HEK293 (cell line): ENCODE data around the gene ABRACL.
A peak's percentile ranks its signal among the peaks of the same experiment; 100 is the strongest.

Experiments
- GLIS1 ChIP-seq: fragments of 450-650 bp; formaldehyde crosslinking; IDR thresholded peaks from 2 replicates; pipeline ENCODE4 v1.5.1; 2016; ENCODE audit warnings: missing biosample characterization, missing genetic modification characterization
- YY2 ChIP-seq: fragments of 450-650 bp; formaldehyde crosslinking; IDR thresholded peaks from 2 replicates; pipeline ENCODE4 v1.5.1; 2016; ENCODE audit warnings: missing biosample characterization, missing genetic modification characterization
- ZIC2 ChIP-seq: fragments of 450-650 bp; formaldehyde crosslinking; IDR thresholded peaks from 2 replicates; pipeline ENCODE4 v1.5.1; 2016; ENCODE audit warnings: missing biosample characterization, missing genetic modification characterization
- ZNF175 ChIP-seq: fragments of 450-650 bp; formaldehyde crosslinking; IDR thresholded peaks from 2 replicates; pipeline ENCODE4 v1.5.1; 2016; ENCODE audit warnings: missing biosample characterization, missing genetic modification characterization
- ZNF366 ChIP-seq: fragments of 450-650 bp; formaldehyde crosslinking; conservative IDR thresholded peaks from 2 replicates; pipeline ENCODE4 v1.5.1; 2016; ENCODE audit warnings: missing biosample characterization, missing genetic modification characterization
- ZNF529 ChIP-seq: fragments of 450-650 bp; formaldehyde crosslinking; IDR thresholded peaks from 2 replicates; pipeline ENCODE4 v1.5.1; 2017; ENCODE audit warnings: missing genetic modification characterization, missing biosample characterization; ENCODE audit not compliant: insufficient replicate concordance
- ZNF660 ChIP-seq: fragments of 450-650 bp; IDR thresholded peaks from 2 replicates; pipeline ENCODE4 v1.5.1; 2018; ENCODE audit warnings: missing biosample characterization, mild to moderate bottlenecking, missing genetic modification characterization
- ZNF677 ChIP-seq: fragments of 450-650 bp; IDR thresholded peaks from 2 replicates; pipeline ENCODE4 v1.5.0; 2018; ENCODE audit warnings: missing biosample characterization, mild to moderate bottlenecking, missing genetic modification characterization, moderate library complexity
- ZNF777 ChIP-seq: fragments of 450-650 bp; formaldehyde crosslinking; IDR thresholded peaks from 2 replicates; pipeline ENCODE4 v1.5.1; 2017; ENCODE audit warnings: missing biosample characterization, missing genetic modification characterization, borderline replicate concordance
- ZNF830 ChIP-seq: fragments of 450-650 bp; IDR thresholded peaks from 2 replicates; pipeline ENCODE4 v1.5.0; 2018; ENCODE audit warnings: missing biosample characterization, missing genetic modification characterization, low read depth, mild to moderate bottlenecking, moderate library complexity
- TF ChIP-seq, protein P1 (sequence below): fragments of 450-650 bp; formaldehyde crosslinking; conservative IDR thresholded peaks from 2 replicates; pipeline ENCODE4 v1.5.1; 2016; ENCODE audit warnings: low read depth, missing biosample characterization, missing genetic modification characterization
- TF ChIP-seq, protein P2 (sequence below): fragments of 450-650 bp; formaldehyde crosslinking; IDR thresholded peaks from 2 replicates; pipeline ENCODE4 v1.5.1; 2016; ENCODE audit warnings: missing biosample characterization, missing genetic modification characterization, borderline replicate concordance
- TF ChIP-seq, protein P3 (sequence below): fragments of 450-650 bp; formaldehyde crosslinking; conservative IDR thresholded peaks from 2 replicates; pipeline ENCODE4 v1.5.1; 2016; ENCODE audit warnings: low read depth, missing biosample characterization, missing genetic modification characterization
- TF ChIP-seq, protein P4 (sequence below): fragments of 450-650 bp; formaldehyde crosslinking; IDR thresholded peaks from 2 replicates; pipeline ENCODE4 v1.5.1; 2017; ENCODE audit warnings: missing biosample characterization, missing genetic modification characterization
- TF ChIP-seq, protein P5 (sequence below): fragments of 450-650 bp; formaldehyde crosslinking; IDR thresholded peaks from 2 replicates; pipeline ENCODE4 v1.5.0; 2017; ENCODE audit warnings: missing biosample characterization, missing genetic modification characterization, borderline replicate concordance
- TF ChIP-seq, protein P6 (sequence below): fragments of 450-650 bp; formaldehyde crosslinking; IDR thresholded peaks from 2 replicates; pipeline ENCODE4 v1.5.1; 2016; ENCODE audit warnings: missing biosample characterization, missing genetic modification characterization

ABRACL gene

DNA sequence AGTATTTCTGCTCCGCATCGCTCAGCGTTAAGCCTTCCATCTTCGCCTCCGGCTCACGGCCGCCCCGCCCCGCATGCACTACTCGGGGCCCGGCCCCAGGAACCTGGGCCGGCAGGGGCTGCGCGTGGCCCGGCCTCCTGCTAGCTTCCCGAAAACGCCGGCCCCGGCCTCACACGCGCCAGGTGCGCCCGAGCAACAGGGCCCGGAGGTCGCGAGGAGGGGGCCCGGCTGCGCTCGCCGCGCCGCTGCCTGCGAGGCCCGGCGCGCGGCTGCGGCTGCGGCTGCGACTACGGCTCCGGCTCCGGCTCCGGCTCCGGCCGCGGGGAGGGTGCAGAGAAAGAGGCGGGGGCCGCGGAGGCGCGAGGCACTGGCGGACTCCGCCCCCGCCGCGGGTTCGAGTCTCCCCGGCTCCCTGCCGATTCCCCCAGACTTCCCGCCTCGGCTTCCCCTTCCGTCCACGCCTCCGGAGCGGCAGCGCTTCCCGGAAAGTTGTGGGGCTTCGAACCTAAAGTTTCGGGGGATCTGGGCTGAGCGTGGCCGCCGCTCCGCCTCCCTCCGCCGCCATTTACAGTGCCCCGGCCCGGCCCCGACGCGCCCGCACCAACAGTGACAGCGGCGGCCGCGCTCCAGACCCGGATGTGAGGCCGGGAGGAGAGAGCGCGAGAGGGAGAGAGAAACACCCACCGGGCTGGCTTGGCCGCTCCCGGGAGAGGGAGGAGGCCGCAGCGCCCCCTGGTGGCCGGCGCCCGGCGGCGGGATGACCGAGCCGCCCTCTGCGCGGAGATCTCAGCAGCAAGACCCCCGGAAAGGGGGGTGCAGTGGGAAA is 40.7 kb upstream of the ABRACL start, which contains the start of gene REPS1 (continued):
- TF ChIP-seq, protein P1, sequence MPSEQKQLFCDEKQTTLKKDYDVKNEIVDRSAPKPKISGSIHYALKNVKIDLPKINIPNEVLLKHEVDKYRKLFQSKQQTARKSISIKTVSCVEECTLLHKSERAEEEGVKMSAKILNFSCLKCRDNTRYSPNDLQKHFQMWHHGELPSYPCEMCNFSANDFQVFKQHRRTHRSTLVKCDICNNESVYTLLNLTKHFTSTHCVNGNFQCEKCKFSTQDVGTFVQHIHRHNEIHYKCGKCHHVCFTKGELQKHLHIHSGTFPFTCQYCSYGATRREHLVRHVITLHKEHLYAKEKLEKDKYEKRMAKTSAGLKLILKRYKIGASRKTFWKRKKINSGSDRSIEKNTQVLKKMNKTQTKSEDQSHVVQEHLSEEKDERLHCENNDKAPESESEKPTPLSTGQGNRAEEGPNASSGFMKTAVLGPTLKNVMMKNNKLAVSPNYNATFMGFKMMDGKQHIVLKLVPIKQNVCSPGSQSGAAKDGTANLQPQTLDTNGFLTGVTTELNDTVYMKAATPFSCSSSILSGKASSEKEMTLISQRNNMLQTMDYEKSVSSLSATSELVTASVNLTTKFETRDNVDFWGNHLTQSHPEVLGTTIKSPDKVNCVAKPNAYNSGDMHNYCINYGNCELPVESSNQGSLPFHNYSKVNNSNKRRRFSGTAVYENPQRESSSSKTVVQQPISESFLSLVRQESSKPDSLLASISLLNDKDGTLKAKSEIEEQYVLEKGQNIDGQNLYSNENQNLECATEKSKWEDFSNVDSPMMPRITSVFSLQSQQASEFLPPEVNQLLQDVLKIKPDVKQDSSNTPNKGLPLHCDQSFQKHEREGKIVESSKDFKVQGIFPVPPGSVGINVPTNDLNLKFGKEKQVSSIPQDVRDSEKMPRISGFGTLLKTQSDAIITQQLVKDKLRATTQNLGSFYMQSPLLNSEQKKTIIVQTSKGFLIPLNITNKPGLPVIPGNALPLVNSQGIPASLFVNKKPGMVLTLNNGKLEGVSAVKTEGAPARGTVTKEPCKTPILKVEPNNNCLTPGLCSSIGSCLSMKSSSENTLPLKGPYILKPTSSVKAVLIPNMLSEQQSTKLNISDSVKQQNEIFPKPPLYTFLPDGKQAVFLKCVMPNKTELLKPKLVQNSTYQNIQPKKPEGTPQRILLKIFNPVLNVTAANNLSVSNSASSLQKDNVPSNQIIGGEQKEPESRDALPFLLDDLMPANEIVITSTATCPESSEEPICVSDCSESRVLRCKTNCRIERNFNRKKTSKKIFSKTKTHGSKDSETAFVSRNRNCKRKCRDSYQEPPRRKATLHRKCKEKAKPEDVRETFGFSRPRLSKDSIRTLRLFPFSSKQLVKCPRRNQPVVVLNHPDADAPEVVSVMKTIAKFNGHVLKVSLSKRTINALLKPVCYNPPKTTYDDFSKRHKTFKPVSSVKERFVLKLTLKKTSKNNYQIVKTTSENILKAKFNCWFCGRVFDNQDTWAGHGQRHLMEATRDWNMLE = no peak
- TF ChIP-seq GLIS1 (tag by site-specific recombination) (peak; percentile 30; the same call in 1 of the 2 replicates), ZNF777 (no peak), ZNF366 (peak; percentile 86), YY2 (tag by site-specific recombination) (peak; percentile 87), ZNF830 (no peak), ZNF660 (tag by site-specific recombination) (peak; percentile 90), ZNF677 (tag by site-specific recombination) (0 out of 2 replicates have a peak, but pooled peaks have one; percentile 3), ZIC2 (tag by site-specific recombination) (peak; percentile 55; the same call in 1 of the 2 replicates), ZNF175 (no peak), ZNF529 (tag by site-specific recombination) (no peak)
- TF ChIP-seq, protein P2, sequence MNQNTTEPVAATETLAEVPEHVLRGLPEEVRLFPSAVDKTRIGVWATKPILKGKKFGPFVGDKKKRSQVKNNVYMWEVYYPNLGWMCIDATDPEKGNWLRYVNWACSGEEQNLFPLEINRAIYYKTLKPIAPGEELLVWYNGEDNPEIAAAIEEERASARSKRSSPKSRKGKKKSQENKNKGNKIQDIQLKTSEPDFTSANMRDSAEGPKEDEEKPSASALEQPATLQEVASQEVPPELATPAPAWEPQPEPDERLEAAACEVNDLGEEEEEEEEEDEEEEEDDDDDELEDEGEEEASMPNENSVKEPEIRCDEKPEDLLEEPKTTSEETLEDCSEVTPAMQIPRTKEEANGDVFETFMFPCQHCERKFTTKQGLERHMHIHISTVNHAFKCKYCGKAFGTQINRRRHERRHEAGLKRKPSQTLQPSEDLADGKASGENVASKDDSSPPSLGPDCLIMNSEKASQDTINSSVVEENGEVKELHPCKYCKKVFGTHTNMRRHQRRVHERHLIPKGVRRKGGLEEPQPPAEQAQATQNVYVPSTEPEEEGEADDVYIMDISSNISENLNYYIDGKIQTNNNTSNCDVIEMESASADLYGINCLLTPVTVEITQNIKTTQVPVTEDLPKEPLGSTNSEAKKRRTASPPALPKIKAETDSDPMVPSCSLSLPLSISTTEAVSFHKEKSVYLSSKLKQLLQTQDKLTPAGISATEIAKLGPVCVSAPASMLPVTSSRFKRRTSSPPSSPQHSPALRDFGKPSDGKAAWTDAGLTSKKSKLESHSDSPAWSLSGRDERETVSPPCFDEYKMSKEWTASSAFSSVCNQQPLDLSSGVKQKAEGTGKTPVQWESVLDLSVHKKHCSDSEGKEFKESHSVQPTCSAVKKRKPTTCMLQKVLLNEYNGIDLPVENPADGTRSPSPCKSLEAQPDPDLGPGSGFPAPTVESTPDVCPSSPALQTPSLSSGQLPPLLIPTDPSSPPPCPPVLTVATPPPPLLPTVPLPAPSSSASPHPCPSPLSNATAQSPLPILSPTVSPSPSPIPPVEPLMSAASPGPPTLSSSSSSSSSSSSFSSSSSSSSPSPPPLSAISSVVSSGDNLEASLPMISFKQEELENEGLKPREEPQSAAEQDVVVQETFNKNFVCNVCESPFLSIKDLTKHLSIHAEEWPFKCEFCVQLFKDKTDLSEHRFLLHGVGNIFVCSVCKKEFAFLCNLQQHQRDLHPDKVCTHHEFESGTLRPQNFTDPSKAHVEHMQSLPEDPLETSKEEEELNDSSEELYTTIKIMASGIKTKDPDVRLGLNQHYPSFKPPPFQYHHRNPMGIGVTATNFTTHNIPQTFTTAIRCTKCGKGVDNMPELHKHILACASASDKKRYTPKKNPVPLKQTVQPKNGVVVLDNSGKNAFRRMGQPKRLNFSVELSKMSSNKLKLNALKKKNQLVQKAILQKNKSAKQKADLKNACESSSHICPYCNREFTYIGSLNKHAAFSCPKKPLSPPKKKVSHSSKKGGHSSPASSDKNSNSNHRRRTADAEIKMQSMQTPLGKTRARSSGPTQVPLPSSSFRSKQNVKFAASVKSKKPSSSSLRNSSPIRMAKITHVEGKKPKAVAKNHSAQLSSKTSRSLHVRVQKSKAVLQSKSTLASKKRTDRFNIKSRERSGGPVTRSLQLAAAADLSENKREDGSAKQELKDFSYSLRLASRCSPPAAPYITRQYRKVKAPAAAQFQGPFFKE = no peak
- TF ChIP-seq, protein P3, sequence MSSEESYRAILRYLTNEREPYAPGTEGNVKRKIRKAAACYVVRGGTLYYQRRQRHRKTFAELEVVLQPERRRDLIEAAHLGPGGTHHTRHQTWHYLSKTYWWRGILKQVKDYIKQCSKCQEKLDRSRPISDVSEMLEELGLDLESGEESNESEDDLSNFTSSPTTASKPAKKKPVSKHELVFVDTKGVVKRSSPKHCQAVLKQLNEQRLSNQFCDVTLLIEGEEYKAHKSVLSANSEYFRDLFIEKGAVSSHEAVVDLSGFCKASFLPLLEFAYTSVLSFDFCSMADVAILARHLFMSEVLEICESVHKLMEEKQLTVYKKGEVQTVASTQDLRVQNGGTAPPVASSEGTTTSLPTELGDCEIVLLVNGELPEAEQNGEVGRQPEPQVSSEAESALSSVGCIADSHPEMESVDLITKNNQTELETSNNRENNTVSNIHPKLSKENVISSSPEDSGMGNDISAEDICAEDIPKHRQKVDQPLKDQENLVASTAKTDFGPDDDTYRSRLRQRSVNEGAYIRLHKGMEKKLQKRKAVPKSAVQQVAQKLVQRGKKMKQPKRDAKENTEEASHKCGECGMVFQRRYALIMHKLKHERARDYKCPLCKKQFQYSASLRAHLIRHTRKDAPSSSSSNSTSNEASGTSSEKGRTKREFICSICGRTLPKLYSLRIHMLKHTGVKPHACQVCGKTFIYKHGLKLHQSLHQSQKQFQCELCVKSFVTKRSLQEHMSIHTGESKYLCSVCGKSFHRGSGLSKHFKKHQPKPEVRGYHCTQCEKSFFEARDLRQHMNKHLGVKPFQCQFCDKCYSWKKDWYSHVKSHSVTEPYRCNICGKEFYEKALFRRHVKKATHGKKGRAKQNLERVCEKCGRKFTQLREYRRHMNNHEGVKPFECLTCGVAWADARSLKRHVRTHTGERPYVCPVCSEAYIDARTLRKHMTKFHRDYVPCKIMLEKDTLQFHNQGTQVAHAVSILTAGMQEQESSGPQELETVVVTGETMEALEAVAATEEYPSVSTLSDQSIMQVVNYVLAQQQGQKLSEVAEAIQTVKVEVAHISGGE = peak; percentile 78
- TF ChIP-seq, protein P4, sequence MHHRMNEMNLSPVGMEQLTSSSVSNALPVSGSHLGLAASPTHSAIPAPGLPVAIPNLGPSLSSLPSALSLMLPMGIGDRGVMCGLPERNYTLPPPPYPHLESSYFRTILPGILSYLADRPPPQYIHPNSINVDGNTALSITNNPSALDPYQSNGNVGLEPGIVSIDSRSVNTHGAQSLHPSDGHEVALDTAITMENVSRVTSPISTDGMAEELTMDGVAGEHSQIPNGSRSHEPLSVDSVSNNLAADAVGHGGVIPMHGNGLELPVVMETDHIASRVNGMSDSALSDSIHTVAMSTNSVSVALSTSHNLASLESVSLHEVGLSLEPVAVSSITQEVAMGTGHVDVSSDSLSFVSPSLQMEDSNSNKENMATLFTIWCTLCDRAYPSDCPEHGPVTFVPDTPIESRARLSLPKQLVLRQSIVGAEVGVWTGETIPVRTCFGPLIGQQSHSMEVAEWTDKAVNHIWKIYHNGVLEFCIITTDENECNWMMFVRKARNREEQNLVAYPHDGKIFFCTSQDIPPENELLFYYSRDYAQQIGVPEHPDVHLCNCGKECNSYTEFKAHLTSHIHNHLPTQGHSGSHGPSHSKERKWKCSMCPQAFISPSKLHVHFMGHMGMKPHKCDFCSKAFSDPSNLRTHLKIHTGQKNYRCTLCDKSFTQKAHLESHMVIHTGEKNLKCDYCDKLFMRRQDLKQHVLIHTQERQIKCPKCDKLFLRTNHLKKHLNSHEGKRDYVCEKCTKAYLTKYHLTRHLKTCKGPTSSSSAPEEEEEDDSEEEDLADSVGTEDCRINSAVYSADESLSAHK (tag by site-specific recombination) = no peak; the same call in 1 of the 2 replicates
- TF ChIP-seq, protein P5, sequence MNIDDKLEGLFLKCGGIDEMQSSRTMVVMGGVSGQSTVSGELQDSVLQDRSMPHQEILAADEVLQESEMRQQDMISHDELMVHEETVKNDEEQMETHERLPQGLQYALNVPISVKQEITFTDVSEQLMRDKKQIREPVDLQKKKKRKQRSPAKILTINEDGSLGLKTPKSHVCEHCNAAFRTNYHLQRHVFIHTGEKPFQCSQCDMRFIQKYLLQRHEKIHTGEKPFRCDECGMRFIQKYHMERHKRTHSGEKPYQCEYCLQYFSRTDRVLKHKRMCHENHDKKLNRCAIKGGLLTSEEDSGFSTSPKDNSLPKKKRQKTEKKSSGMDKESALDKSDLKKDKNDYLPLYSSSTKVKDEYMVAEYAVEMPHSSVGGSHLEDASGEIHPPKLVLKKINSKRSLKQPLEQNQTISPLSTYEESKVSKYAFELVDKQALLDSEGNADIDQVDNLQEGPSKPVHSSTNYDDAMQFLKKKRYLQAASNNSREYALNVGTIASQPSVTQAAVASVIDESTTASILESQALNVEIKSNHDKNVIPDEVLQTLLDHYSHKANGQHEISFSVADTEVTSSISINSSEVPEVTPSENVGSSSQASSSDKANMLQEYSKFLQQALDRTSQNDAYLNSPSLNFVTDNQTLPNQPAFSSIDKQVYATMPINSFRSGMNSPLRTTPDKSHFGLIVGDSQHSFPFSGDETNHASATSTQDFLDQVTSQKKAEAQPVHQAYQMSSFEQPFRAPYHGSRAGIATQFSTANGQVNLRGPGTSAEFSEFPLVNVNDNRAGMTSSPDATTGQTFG (tag by site-specific recombination) = no peak
- TF ChIP-seq, protein P6, sequence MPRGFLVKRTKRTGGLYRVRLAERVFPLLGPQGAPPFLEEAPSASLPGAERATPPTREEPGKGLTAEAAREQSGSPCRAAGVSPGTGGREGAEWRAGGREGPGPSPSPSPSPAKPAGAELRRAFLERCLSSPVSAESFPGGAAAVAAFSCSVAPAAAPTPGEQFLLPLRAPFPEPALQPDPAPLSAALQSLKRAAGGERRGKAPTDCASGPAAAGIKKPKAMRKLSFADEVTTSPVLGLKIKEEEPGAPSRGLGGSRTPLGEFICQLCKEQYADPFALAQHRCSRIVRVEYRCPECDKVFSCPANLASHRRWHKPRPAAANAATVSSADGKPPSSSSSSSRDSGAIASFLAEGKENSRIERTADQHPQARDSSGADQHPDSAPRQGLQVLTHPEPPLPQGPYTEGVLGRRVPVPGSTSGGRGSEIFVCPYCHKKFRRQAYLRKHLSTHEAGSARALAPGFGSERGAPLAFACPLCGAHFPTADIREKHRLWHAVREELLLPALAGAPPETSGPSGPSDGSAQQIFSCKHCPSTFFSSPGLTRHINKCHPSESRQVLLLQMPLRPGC (tag by site-specific recombination) = no peak
